ENCODE measurements around the gene KRABD2.

Gene KRABD2

DNA sequence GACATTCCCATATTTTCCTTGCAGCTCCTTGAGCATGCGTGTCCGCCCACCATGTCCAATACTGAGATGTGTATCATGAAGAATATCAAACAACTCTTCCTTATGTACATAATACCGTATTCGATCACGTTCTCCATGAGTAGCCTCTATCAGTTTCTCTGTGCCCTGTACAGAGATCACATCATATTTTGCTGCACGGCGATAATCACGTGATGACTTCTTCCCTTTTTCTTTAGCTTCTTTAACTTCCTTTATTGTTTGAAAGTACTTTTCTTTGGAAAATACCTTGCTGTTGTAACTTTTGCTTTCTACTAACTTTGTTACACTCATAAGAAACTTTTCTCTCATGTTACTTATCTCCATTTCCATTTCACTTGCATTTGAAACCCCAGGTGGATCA, 6.6 kb downstream of the KRABD2 start:
- H3K27me3 ChIP-seq: no peaks in the 10 kb centered on the region
- peaks cover 2% of the 10 kb centered on the region for H3K4me1 ChIP-seq (ENCODE audit: insufficient read depth)
- no peak overlapping the region for H3K4me3 ChIP-seq
- no peak overlapping the region for H3K27ac ChIP-seq
- intact Hi-C loops (cut with DNase I): no loop called here
- WGBS, 3 donors: 92 to 95% (median 94%) methylated on average over 8 of the region's 8 CpGs
- H3K36me3 ChIP-seq: no peaks in the 10 kb centered on the region
- DNase-seq: no peak
- TF ChIP-seq, protein P1, sequence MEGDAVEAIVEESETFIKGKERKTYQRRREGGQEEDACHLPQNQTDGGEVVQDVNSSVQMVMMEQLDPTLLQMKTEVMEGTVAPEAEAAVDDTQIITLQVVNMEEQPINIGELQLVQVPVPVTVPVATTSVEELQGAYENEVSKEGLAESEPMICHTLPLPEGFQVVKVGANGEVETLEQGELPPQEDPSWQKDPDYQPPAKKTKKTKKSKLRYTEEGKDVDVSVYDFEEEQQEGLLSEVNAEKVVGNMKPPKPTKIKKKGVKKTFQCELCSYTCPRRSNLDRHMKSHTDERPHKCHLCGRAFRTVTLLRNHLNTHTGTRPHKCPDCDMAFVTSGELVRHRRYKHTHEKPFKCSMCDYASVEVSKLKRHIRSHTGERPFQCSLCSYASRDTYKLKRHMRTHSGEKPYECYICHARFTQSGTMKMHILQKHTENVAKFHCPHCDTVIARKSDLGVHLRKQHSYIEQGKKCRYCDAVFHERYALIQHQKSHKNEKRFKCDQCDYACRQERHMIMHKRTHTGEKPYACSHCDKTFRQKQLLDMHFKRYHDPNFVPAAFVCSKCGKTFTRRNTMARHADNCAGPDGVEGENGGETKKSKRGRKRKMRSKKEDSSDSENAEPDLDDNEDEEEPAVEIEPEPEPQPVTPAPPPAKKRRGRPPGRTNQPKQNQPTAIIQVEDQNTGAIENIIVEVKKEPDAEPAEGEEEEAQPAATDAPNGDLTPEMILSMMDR (IDR thresholded peaks at IDR 0.05): no peak
- TF ChIP-seq POLR2A (IDR thresholded peaks at IDR 0.05): no peak
- TF ChIP-seq EP300 (IDR thresholded peaks at IDR 0.05): no peak
- no peaks in the 10 kb centered on the region for H3K9me3 ChIP-seq

DNA sequence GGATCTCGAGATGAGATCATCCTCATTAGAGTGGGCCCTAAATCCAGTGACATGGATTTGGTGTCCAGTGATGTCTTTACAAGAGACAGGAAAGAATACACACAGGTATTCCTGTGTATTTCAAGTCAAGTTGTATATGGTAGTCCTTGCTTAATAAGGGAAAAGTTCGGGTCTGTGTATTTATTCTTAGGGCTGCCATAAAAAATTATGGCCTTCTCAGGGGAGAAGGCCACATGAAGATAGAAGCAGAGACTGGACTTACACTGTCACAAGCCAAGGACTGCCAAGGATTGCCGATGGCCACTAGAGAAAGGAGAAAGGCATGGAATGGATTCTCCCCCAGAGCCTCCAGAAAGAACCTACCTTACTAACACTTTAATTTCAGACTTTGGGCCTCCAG, 8.3 kb downstream of the KRABD2 start:
- no peak for DNase-seq
- Histone ChIP-seq H3K36me3 (no peaks in the 10 kb centered on the region), H3K4me3 (no peak overlapping the region), H3K9me3 (no peaks in the 10 kb centered on the region), H3K27me3 (no peaks in the 10 kb centered on the region), H3K4me1 (ENCODE audit: insufficient read depth) (no peaks in the 10 kb centered on the region), H3K27ac (no peak overlapping the region)
- WGBS, 3 donors: 76 to 94% (median 93%) methylated on average over 3 of the region's 3 CpGs
- TF ChIP-seq, protein P1 (IDR thresholded peaks at IDR 0.05): no peak
- TF ChIP-seq POLR2A (IDR thresholded peaks at IDR 0.05) (no peak), EP300 (IDR thresholded peaks at IDR 0.05) (no peak)
- intact Hi-C loops (cut with DNase I): no loop called here

DNA sequence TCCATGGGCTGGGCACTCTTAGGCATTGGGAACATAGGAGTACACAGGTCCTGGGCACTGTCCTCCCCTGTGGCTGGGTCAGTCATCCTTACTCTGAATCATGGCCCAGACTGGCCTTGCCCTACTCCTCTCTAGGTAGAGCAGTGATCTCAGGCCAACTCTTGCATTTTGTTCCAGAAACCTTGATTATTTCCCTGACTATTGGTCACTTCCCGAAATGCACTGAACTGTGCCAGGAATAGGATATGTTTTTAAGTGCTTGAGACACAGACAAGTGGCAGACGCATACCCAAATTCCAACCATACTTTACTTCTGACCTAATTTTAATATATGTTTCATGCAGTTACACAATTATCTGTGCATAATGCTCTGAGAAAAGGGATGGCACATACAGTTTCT, 10.3 kb downstream of the KRABD2 start:
- intact Hi-C loops (cut with DNase I): no loop called here
- Histone ChIP-seq H3K4me1 (ENCODE audit: insufficient read depth) (no peaks in the 10 kb centered on the region), H3K36me3 (no peaks in the 10 kb centered on the region), H3K9me3 (no peaks in the 10 kb centered on the region), H3K27me3 (no peaks in the 10 kb centered on the region), H3K4me3 (no peak overlapping the region), H3K27ac (no peak overlapping the region)
- WGBS, 3 donors: 52 to 68% (median 67%) methylated on average over 2 of the region's 2 CpGs
- no peak for TF ChIP-seq POLR2A (IDR thresholded peaks at IDR 0.05)
- TF ChIP-seq EP300 (IDR thresholded peaks at IDR 0.05): peak; percentile 49
- DNase-seq: no peak

DNA sequence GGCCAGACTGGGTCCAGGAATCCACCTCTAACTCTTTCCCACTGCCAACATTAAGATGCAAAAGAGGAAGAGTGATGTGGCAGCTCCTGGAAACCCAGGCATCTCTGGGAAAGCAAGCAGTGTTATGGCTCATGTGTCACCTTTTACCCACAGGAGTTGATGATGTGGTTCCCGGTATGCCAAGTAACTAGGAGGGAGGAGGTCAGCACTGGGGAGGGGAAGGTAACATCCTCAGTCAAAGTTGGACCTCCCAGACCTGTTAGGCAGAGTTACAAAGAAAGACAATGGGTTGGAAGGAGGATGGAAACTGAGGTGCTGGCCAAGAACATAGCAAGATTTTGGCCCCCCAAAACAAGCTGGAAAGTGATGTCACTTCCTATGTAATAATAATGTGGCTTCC, 11.4 kb downstream of the KRABD2 start:
- no peak for DNase-seq
- H3K36me3 ChIP-seq: no peaks in the 10 kb centered on the region
- 59 to 80% (median 68%) methylated on average over 1 of the region's 1 CpG for WGBS, 3 donors
- no peak overlapping the region for H3K27ac ChIP-seq
- no peak overlapping the region for H3K4me3 ChIP-seq
- no peaks in the 10 kb centered on the region for H3K27me3 ChIP-seq
- intact Hi-C loops (cut with DNase I): no loop called here
- H3K4me1 ChIP-seq (ENCODE audit: insufficient read depth): no peaks in the 10 kb centered on the region
- TF ChIP-seq, protein P1 (IDR thresholded peaks at IDR 0.05): no peak
- TF ChIP-seq POLR2A (IDR thresholded peaks at IDR 0.05) (no peak), EP300 (IDR thresholded peaks at IDR 0.05) (no peak)
- no peaks in the 10 kb centered on the region for H3K9me3 ChIP-seq

DNA sequence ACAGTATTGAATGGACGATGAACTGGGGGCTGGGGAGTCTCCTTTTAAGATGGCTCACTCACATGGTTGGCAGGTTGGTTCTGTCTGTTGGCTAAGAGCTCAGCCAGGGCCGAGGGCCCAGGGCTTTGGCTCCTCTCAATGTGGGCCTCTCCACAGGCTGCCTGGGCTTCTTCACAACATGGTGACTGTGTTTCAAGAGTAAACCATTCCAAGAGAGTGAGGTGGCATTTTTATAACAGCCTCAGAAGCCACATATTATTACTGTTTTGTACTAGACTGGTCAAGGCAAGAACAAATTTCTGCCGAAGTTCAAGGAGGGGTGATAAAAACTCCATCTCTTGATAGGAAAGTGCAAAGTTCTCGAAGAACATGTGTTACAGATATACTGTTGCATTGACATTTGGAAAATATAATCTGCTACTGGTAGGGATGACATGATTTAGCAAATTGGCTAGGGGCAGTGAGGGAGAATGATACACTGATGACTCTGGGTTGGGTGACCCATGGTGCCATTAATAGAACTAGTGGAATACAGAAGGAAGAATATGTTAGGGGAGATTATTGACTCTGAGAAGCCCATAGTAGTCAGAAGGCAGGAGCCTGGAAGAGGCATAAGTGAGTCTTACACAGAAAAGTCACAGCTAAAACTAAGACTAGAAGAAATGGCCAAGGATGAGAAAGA, 13.7 kb downstream of the KRABD2 start:
- Histone ChIP-seq H3K27ac (no peak overlapping the region), H3K4me1 (ENCODE audit: insufficient read depth) (no peaks in the 10 kb centered on the region), H3K9me3 (no peaks in the 10 kb centered on the region), H3K27me3 (no peaks in the 10 kb centered on the region), H3K4me3 (no peak overlapping the region), H3K36me3 (no peaks in the 10 kb centered on the region)
- intact Hi-C loops (cut with DNase I): no loop called here
- TF ChIP-seq, protein P1 (IDR thresholded peaks at IDR 0.05): no peak
- TF ChIP-seq EP300 (IDR thresholded peaks at IDR 0.05): no peak
- no peak for TF ChIP-seq POLR2A (IDR thresholded peaks at IDR 0.05)
- 86 to 87% (median 87%) methylated on average over 4 of the region's 4 CpGs for WGBS, 3 donors
- DNase-seq: no peak

Data from ovary (tissue), 7 donors.